Thoracic aorta (tissue), 2 donors: Measurements from ENCODE around the gene RAB3A. TPM values are rescaled to one million over a fixed set of nuclear protein-coding genes. Genes with fewer than 3 reads are reported as not detected.

Experiments
- ATAC-seq: fragments of 150-250 bp; one replicate; pipeline ENCODE4 v1.8.0; 2017; ENCODE audit warnings: low read depth; ENCODE audit not compliant: insufficient number of reproducible peaks, low FRiP score
- DNase-seq: peaks from one replicate; pipeline ENCODE4 v3.0.0-alpha.2; 2020; ENCODE audit warnings: low spot score
- H3K27ac ChIP-seq, 2 donors: fragments of 200-600 bp; sonication (generic); 1 replicate in 1 of 2; 2 replicates in 1 of 2; pipeline ENCODE4 v1.5.1; 2016; ENCODE audit warnings: mild to moderate bottlenecking in 2 of 2, moderate library complexity in 2 of 2
- H3K27me3 ChIP-seq: fragments of 200-600 bp; sonication (generic); replicated peaks from 2 replicates; pipeline ENCODE4 v1.6.0; 2016; ENCODE audit warnings: mild to moderate bottlenecking; ENCODE audit not compliant: insufficient read depth
- H3K36me3 ChIP-seq: fragments of 200-600 bp; sonication (generic); one replicate; pipeline ENCODE4 v1.5.1; 2016
- H3K4me1 ChIP-seq, 2 donors: fragments of 200-600 bp; sonication (generic); 1 replicate in 1 of 2; 2 replicates in 1 of 2; pipeline versions ENCODE4 v1.5.1 to v1.6.0; 2016; ENCODE audit warnings: low read depth in 2 of 2, mild to moderate bottlenecking in 1 of 2; ENCODE audit not compliant: control insufficient read depth in 1 of 2
- H3K4me3 ChIP-seq: fragments of 200-600 bp; sonication (generic); 2 replicates; pipeline ENCODE4 v1.5.1; 2016; ENCODE audit warnings: mild to moderate bottlenecking
- H3K9me3 ChIP-seq: fragments of 200-600 bp; sonication (generic); 2 replicates; pipeline ENCODE4 v1.5.1; 2016
- CTCF ChIP-seq: fragments of 200-600 bp; sonication (generic); IDR thresholded peaks from one replicate; pipeline ENCODE4 v1.5.1; 2019; ENCODE audit warnings: antibody characterized with exemption
- total RNA-seq, 2 donors: library from RNA; depleted of rRNA; stranded (reverse); fragments of >200 nt; gene quantifications; one replicate each; pipeline versions ENCODE4 v1.1.0 to v1.2.3, GENCODE V29; 2016

The RAB3A gene
- total RNA-seq, 2 donors from 2014 or later = 1.9 TPM; not detected in 1

GRCh38 chr19:18149596-18149975 lies 54.3 kb downstream of the RAB3A start:
- no peak overlapping the region for H3K4me3 ChIP-seq
- DNase-seq = no peak
- TF ChIP-seq CTCF = no peak
- no peaks in the 10 kb centered on the region for H3K27me3 ChIP-seq
- H3K9me3 ChIP-seq = no peaks in the 10 kb centered on the region
- ATAC-seq = no peak
- H3K27ac ChIP-seq = no peak overlapping the region
- H3K4me1 ChIP-seq = peaks cover 11 to 20% of the 10 kb centered on the region in 2 donors
- H3K36me3 ChIP-seq = peaks cover 23% of the 10 kb centered on the region

- no peak for TF ChIP-seq CTCF
- no peaks in the 10 kb centered on the region for H3K9me3 ChIP-seq
- no peak overlapping the region for H3K27ac ChIP-seq
- DNase-seq (no peak), ATAC-seq (no peak)
- peaks cover 38% of the 10 kb centered on the region for H3K36me3 ChIP-seq
- H3K4me3 ChIP-seq = no peak overlapping the region
- H3K4me1 ChIP-seq = peaks cover 0 to 7% of the 10 kb centered on the region in 2 donors
- H3K27me3 ChIP-seq = no peaks in the 10 kb centered on the region
Measured at GRCh38 chr19:18147396-18147795, 56.4 kb downstream of the RAB3A start.

Other genes with a start within 250 kb of the RAB3A start
- gene KCNN1, start 236.9 kb downstream of the RAB3A start, total RNA-seq = under 1 TPM in 1 of 2 donors, not detected in 1; 0.99 TPM
- 100 to 1,000 TPM; 114 to 151 TPM for gene ARRDC2, start 195.9 kb downstream of the RAB3A start, total RNA-seq
- gene IL12RB1, start 117.1 kb downstream of the RAB3A start, total RNA-seq = 1 to 10 TPM; 1.6 to 5.4 TPM
- 10 to 100 TPM; 18.7 to 27.8 TPM for gene MAST3, start 106.3 kb downstream of the RAB3A start, total RNA-seq
- gene PIK3R2, start 50.9 kb downstream of the RAB3A start, total RNA-seq = 10 to 100 TPM; 14.3 to 15.8 TPM
- gene IFI30, start 30.2 kb downstream of the RAB3A start, total RNA-seq = 10 to 100 TPM; 59.4 to 72.3 TPM
- 10 to 100 TPM; 10.6 to 16.1 TPM for gene MPV17L2, start 10.8 kb downstream of the RAB3A start, total RNA-seq
- gene PDE4C, start 22.4 kb upstream of the RAB3A start, total RNA-seq = under 1 TPM; 0.41 to 0.42 TPM
- gene IQCN, start 70.4 kb upstream of the RAB3A start, total RNA-seq = 10 to 100 TPM in 1 of 2 donors, 1 to 10 TPM in 1; 8.7 to 29.2 TPM
- gene JUND, start 77.6 kb upstream of the RAB3A start, total RNA-seq = 100 to 1,000 TPM; 643 to 922 TPM
- gene LSM4, start 119.0 kb upstream of the RAB3A start, total RNA-seq = 10 to 100 TPM; 74.8 to 90.2 TPM
- 10 to 100 TPM; 23.7 TPM for gene PGPEP1, start 136.6 kb upstream of the RAB3A start, total RNA-seq
- gene GDF15, start 182.1 kb upstream of the RAB3A start, total RNA-seq = 10 to 100 TPM in 1 of 2 donors, 1 to 10 TPM in 1; 2.3 to 25.5 TPM
- 10 to 100 TPM; 18.7 to 30.3 TPM for gene LRRC25, start 193.6 kb upstream of the RAB3A start, total RNA-seq
- 10 to 100 TPM; 87.7 to 94.9 TPM for gene SSBP4, start 215.4 kb upstream of the RAB3A start, total RNA-seq
- 100 to 1,000 TPM in 1 of 2 donors, 10 to 100 TPM in 1; 60.9 to 143 TPM for gene ISYNA1, start 234.1 kb upstream of the RAB3A start, total RNA-seq